Activated B cell treated with CpG ODN at 0.5 μM for 24 hours (primary cell): Measurements from ENCODE around the gene MTMR3. TPM values are rescaled to one million over a fixed set of nuclear protein-coding genes. Genes with fewer than 3 reads are reported as not detected.
A peak's percentile ranks its signal among the peaks of the same experiment; 100 is the strongest.

Experiments used
- ATAC-seq: fragments of 200-7000 bp; cut with Tn5 transposase; one replicate; pipeline ENCODE4 v1.10.0; 2021; ENCODE audit warnings: low read depth, mild to moderate bottlenecking, moderate library complexity
- CTCF ChIA-PET: fragments of 350-600 bp; sonication (Branson Sonifier 250); formaldehyde crosslinking; loops from one replicate; lab custom pipeline; 2021; ENCODE audit warnings: antibody characterized with exemption; lab: Charles Lee
- POLR2A ChIA-PET: fragments of 350-600 bp; sonication (Branson Sonifier 250); formaldehyde crosslinking; loops from one replicate; lab custom pipeline; 2021; ENCODE audit warnings: antibody characterized with exemption; lab: Charles Lee
- DNase-seq: peaks from one replicate; pipeline ENCODE4 v3.0.0; 2022
- H3K27ac Mint-ChIP-seq: one replicate; pipeline ENCODE4 v1.8.0; 2020; ENCODE audit warnings: mixed read lengths
- H3K27me3 Mint-ChIP-seq: one replicate; pipeline ENCODE4 v1.8.0; 2021; ENCODE audit warnings: mixed read lengths
- H3K36me3 Mint-ChIP-seq: one replicate; pipeline ENCODE4 v1.8.0; 2021; ENCODE audit warnings: low read depth, mixed read lengths
- H3K4me1 Mint-ChIP-seq: one replicate; pipeline ENCODE4 v1.8.0; 2021; ENCODE audit warnings: mixed read lengths
- H3K4me3 Mint-ChIP-seq: one replicate; pipeline ENCODE4 v1.8.0; 2020; ENCODE audit warnings: mild to moderate bottlenecking, mixed read lengths
- H3K9me3 Mint-ChIP-seq: one replicate; pipeline ENCODE4 v1.8.0; 2020; ENCODE audit warnings: mixed read lengths
- CTCF ChIP-seq: fragments of 200-600 bp; IDR thresholded peaks from one replicate; pipeline ENCODE4 v1.8.0; 2022; ENCODE audit warnings: antibody characterized with exemption, mild to moderate bottlenecking
- intact Hi-C: fragments of 100-400 bp; cut with micrococcal nuclease; formaldehyde crosslinking; loops from one replicate; pipeline ENCODE4 v1.15.1; 2024
- total RNA-seq: library from RNA; stranded (reverse); gene quantifications from 2 replicates; pipeline ENCODE4 v1.2.3, GENCODE V29; 2022

Gene MTMR3
- total RNA-seq, 1 donor from 2014 or later, result 36.6 TPM

DNA sequence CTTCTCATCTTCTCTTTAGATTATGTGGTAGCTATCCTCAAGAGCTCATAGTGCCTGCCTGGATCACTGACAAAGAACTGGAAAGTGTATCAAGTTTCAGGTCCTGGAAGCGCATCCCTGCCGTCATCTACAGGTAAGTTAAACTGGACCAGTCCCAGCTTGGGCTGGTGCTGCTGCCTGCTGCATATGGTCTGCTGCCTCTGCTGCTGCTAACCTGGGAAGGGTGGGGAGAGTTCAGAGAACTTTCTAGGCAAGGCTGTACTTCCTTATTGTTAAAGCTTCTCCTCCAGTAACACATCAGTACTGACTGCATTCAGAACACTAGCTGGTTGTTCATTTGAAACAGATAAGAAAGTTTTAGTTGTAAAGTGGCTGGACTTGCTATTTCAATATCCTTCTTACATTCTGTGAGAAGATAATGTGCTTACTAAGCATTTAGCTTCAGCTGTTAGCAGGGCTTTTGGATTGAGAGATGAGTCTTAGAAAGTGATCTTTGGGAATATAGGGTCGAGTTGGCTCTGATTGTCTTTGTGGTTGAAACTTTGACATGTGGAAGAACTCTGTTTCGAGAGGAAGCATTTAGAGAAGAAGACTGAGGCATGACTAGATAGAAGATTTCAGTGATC, 120.0 kb downstream of the MTMR3 start:
- ATAC-seq (no peak), DNase-seq (no peak)
- H3K27me3 Mint-ChIP-seq, result no peaks in the 10 kb centered on the region
- no peaks in the 10 kb centered on the region for H3K9me3 Mint-ChIP-seq
- no peak for TF ChIP-seq CTCF
- H3K36me3 Mint-ChIP-seq, result peaks cover 72% of the 10 kb centered on the region
- ChIA-PET POLR2A (no interaction called here), CTCF (interaction anchor here (1.2 to 5.4 kb wide), 3 partner anchors 313 to 377 kb away, joined by 3 to 43 read pairs (median 29); no protein-coding TSS in a partner anchor)
- H3K4me3 Mint-ChIP-seq, result no peak overlapping the region
- intact Hi-C loops, result no loop called here
- H3K4me1 Mint-ChIP-seq, result no peaks in the 10 kb centered on the region
- H3K27ac Mint-ChIP-seq, result no peak overlapping the region

DNA sequence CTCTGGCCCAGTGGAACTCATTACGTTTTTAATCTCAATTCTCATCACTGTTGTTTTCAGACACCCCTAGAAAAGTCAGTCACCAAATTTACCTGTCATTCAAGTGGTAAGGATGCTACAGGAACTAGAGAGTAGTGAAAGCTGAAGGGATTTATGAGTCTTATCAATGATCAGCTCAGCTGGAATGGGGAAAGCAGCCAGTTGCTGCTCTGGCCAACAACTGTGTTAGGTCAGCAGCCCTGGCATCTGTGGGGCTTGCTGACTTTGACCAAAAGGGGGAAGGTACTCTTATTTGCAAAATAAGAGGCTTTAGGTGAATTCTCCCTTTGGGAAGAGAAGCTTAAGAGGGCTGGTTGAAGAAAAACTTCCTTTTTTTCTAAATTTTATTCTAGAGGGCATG, 121.1 kb downstream of the MTMR3 start:
- ATAC-seq (no peak), DNase-seq (no peak)
- Mint-ChIP-seq H3K27ac (no peak overlapping the region), H3K9me3 (no peaks in the 10 kb centered on the region), H3K27me3 (no peaks in the 10 kb centered on the region), H3K4me1 (no peaks in the 10 kb centered on the region), H3K4me3 (no peak overlapping the region), H3K36me3 (peaks cover 75% of the 10 kb centered on the region)
- CTCF ChIA-PET, result interaction anchor here (1.2 to 5.4 kb wide), 9 partner anchors 11 to 378 kb away, joined by 3 to 43 read pairs (median 6); no protein-coding TSS in a partner anchor
- TF ChIP-seq CTCF, result no peak
- POLR2A ChIA-PET, result no interaction called here
- intact Hi-C loops, result loop anchor here (2.0 kb wide), 1 partner anchor 165 kb away; the partner anchor contains the start of gene ASCC2

DNA sequence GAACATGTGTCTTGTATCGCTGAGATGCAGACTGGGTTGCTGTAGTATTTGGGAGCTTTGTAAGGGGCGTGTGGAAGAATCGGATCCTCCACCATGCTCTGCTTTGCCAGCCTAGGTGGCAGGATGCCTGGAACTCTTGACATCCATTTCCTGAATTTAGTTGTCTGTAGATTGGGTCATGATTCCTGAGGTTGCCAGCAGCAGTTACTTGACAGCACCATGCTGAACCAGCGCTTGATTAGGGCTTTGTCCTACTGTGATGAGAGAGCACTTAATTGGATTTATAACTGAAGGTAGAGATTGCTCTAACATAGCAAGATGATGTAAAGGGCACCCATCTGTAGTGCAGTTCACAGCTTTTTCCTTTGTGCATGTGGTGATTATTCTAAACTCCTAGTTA, 121.7 kb downstream of the MTMR3 start:
- H3K27me3 Mint-ChIP-seq, result no peaks in the 10 kb centered on the region
- ChIA-PET CTCF (interaction anchor here (0.6 to 5.4 kb wide), 29 partner anchors 9 to 415 kb away, joined by 3 to 43 read pairs (median 4); partner anchors contain the start of genes ASCC2, MTMR3, UQCR10 and ZMAT5), POLR2A (interaction anchor here (1.0 kb wide), 1 partner anchor 167 kb away, joined by 3 read pairs; no protein-coding TSS in a partner anchor)
- no peak overlapping the region for H3K4me3 Mint-ChIP-seq
- ATAC-seq (no peak), DNase-seq (no peak)
- H3K27ac Mint-ChIP-seq, result no peak overlapping the region
- no peaks in the 10 kb centered on the region for H3K9me3 Mint-ChIP-seq
- H3K36me3 Mint-ChIP-seq, result peaks cover 76% of the 10 kb centered on the region
- intact Hi-C loops, result loop anchor here (1.0 to 5.0 kb wide), 6 partner anchors 122 to 609 kb away; partner anchors contain the start of genes ASCC2 and MTMR3
- no peak for TF ChIP-seq CTCF
- H3K4me1 Mint-ChIP-seq, result no peaks in the 10 kb centered on the region

GRCh38 chr22:30005213-30005857, 122.4 kb downstream of the MTMR3 start:
- no peak overlapping the region for H3K27ac Mint-ChIP-seq
- TF ChIP-seq CTCF, result peak; percentile 98
- H3K4me3 Mint-ChIP-seq, result no peak overlapping the region
- intact Hi-C loops, result loop anchor here (1.0 to 5.0 kb wide), 6 partner anchors 123 to 610 kb away; partner anchors contain the start of genes ASCC2 and MTMR3
- H3K36me3 Mint-ChIP-seq, result peaks cover 80% of the 10 kb centered on the region
- H3K4me1 Mint-ChIP-seq, result no peaks in the 10 kb centered on the region
- peak; percentile 69 for ATAC-seq
- CTCF ChIA-PET, result interaction anchor here (0.6 to 5.4 kb wide), 31 partner anchors 9 to 416 kb away, joined by 3 to 43 read pairs (median 4); partner anchors contain the start of genes ASCC2, MTMR3, UQCR10 and ZMAT5
- H3K9me3 Mint-ChIP-seq, result no peaks in the 10 kb centered on the region
- H3K27me3 Mint-ChIP-seq, result no peaks in the 10 kb centered on the region
- DNase-seq, result peak; percentile 50
- POLR2A ChIA-PET, result interaction anchor here (1.0 kb wide), 1 partner anchor 168 kb away, joined by 3 read pairs; no protein-coding TSS in a partner anchor

DNA sequence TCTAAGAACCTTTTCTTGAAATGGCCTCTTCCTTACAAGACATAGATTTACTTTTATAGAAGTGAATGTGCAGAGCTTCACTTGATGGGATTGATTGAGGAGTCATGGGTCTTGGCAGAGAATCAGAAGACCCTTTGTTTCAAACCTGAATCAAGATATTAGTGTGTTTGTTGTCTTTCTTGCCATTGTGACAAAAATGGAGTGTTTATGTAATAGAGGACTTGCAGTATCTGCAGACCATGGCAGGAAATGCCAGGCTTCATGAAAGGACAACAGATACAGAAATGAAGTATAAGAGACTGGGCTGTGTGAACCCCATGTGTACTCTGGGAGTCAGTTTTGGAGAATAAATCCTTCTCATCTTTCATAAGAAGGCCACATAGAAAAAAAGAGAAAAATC, 124.4 kb downstream of the MTMR3 start:
- Mint-ChIP-seq H3K4me1 (no peaks in the 10 kb centered on the region), H3K9me3 (no peaks in the 10 kb centered on the region), H3K36me3 (peaks cover 82% of the 10 kb centered on the region), H3K4me3 (no peak overlapping the region), H3K27ac (no peak overlapping the region), H3K27me3 (no peaks in the 10 kb centered on the region)
- CTCF ChIA-PET, result interaction anchor here (5.4 kb wide), 1 partner anchor 317 kb away, joined by 43 read pairs; no protein-coding TSS in a partner anchor
- DNase-seq, result no peak
- intact Hi-C loops, result loop anchor here (5.0 kb wide), 2 partner anchors 125 to 195 kb away; partner anchors contain the start of gene MTMR3
- POLR2A ChIA-PET, result no interaction called here
- no peak for TF ChIP-seq CTCF
- ATAC-seq, result no peak
